Measurements from ENCODE around the gene NCOA5.

Gene NCOA5

DNA sequence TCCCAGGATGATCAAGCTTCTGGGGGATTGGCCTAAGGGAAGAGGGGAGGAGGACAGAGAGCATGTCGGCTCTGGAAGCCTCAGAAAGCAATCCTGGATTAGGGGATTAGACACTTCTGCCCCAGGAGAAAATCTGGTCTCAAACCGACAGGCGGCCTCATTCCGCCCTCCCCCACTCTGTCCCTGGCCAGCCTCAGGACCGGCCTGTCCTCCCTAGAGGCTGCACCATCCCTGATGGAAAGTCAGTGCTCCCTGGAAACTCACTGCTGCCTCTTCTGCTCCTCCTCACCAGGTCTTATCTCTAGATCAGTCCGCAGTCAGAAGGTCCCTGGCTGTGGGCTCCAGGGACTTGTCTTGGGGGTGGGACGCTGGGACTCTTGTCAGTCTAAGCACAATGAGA lies 61.7 kb downstream of the NCOA5 start:
- H3K9me3 ChIP-seq (replicated peaks in 1 of 11), result no peaks in the 10 kb centered on the region
- no peak overlapping the region for H3K4me3 ChIP-seq
- no peak overlapping the region for H3K4me2 ChIP-seq
- H3K9ac ChIP-seq, result no peak overlapping the region
- H3K4me1 ChIP-seq, result peaks cover 0 to 12% (median 3%) of the 10 kb centered on the region in 10 experiments; a peak in 9 of 20 replicates
- no peak overlapping the region for H3K27ac ChIP-seq
- no peak for TF ChIP-seq Cebpa-rat (IDR thresholded peaks at IDR 0.05)
- H4K20me1 ChIP-seq, result peaks cover 22 to 94% (median 81%) of the 10 kb centered on the region in 11 experiments; a peak in 20 of 22 replicates
- H3K36me3 ChIP-seq, result no peaks in the 10 kb centered on the region; a peak in 1 of 22 replicates
- peaks cover 28 to 48% (median 38%) of the 10 kb centered on the region in 11 experiments for H3K27me3 ChIP-seq

DNA sequence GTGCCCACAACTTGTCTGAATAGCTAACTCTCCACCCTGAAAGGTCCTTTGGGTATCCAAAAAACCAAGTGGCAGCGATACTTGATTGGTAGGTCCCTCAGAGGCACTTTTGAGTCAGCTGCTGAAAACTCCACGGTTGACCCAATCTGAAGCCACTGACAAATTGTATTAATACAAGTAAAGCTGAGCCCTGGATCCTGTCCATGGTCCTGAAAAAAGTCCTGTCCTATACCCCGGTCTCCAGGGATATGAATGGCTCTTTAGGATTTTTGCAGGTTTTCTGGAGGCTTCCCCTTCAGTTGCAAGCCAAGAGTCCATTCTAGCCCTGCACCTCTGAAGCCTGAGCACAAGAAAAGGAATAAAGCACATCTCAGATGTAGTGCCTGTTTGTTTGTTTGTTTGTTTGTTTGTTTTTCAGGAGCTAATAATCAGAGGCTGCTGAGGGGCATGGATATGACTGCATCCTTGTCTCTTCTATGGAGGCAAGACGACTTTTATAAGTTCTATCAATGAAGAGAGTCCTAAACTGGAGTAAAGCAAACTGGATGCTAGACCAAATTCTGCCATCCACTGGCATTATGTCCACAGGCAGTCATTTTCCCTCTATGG lies 62.4 kb downstream of the NCOA5 start:
- TF ChIP-seq Cebpa-rat (IDR thresholded peaks at IDR 0.05), result no peak
- no peaks in the 10 kb centered on the region for H3K9me3 ChIP-seq (replicated peaks in 1 of 11)
- H3K9ac ChIP-seq, result no peak overlapping the region
- H3K4me2 ChIP-seq, result no peak overlapping the region
- H4K20me1 ChIP-seq, result peaks cover 22 to 89% (median 78%) of the 10 kb centered on the region in 11 experiments; a peak in 20 of 22 replicates
- H3K36me3 ChIP-seq, result no peaks in the 10 kb centered on the region; a peak in 1 of 22 replicates
- peaks cover 20 to 40% (median 30%) of the 10 kb centered on the region in 11 experiments for H3K27me3 ChIP-seq
- H3K4me1 ChIP-seq, result peaks cover 0 to 15% (median 7%) of the 10 kb centered on the region in 10 experiments; a peak in 15 of 20 replicates
- H3K27ac ChIP-seq, result no peak overlapping the region
- no peak overlapping the region for H3K4me3 ChIP-seq

DNA sequence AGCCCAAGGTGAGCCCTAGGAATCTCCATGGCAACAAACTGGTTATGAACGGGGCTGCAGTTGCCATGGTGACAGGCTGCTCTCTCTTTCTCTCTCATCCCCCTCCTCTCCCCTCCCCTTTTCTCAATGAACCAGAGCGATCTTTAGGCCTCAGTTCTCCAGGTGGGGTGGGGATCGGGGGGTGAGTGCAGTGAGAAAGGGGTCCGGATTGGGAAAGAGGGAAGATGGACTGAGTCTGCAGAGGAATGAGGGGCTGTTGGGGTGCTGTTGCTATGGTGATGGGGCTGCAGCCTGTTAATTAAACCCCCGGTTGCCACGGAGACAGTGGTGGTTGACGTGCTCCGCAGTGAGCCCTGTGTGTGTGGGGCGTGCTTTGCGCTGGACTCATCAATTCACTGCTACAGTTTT lies 64.4 kb downstream of the NCOA5 start:
- no peak overlapping the region for H3K27ac ChIP-seq

DNA sequence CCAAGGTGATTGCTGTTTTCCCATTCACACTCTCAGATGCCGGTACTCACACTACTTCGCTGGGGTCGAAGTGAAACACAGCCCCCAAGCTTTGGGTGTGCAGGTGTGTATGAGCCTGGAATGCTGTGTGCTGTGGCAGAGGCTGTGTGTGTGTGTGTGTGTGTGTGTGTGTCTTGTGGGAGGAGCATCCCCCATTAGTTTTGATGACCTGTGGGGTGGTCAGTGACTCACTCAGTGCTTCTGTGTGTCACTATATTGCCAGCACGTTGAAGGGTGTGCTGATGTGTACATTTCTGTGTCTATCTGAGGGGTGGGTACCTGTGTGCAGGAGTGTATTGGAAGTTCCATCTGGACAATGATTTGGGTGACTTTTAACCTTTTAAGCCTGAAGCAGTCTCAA lies 65.8 kb downstream of the NCOA5 start:
- no peak overlapping the region for H3K4me2 ChIP-seq
- no peak overlapping the region for H3K9ac ChIP-seq
- TF ChIP-seq Cebpa-rat (IDR thresholded peaks at IDR 0.05), result no peak
- H4K20me1 ChIP-seq, result peaks cover 22 to 61% (median 58%) of the 10 kb centered on the region in 11 experiments; a peak in 20 of 22 replicates
- H3K27me3 ChIP-seq, result peaks cover 0 to 7% (median 0%) of the 10 kb centered on the region in 11 experiments; a peak in 4 of 22 replicates
- H3K36me3 ChIP-seq, result no peaks in the 10 kb centered on the region; a peak in 1 of 22 replicates
- H3K27ac ChIP-seq, result no peak overlapping the region
- no peaks in the 10 kb centered on the region for H3K9me3 ChIP-seq (replicated peaks in 1 of 11)
- no peak overlapping the region for H3K4me3 ChIP-seq
- H3K4me1 ChIP-seq, result peaks cover 13 to 43% (median 30%) of the 10 kb centered on the region in 10 experiments

More for the DNA sequence above, 64.4 kb downstream of the NCOA5 start:
- Histone ChIP-seq H3K4me1 (peaks cover 10 to 29% (median 18%) of the 10 kb centered on the region in 10 experiments), H3K9ac (no peak overlapping the region), H3K9me3 (replicated peaks in 1 of 11) (no peaks in the 10 kb centered on the region), H3K4me2 (no peak overlapping the region), H3K4me3 (no peak overlapping the region), H3K27me3 (peaks cover under 1 to 21% (median 10%) of the 10 kb centered on the region in 11 experiments; a peak in 20 of 22 replicates), H4K20me1 (peaks cover 22 to 70% (median 59%) of the 10 kb centered on the region in 11 experiments; a peak in 20 of 22 replicates), H3K36me3 (no peaks in the 10 kb centered on the region; a peak in 1 of 22 replicates)
- no peak for TF ChIP-seq Cebpa-rat (IDR thresholded peaks at IDR 0.05)

DNA sequence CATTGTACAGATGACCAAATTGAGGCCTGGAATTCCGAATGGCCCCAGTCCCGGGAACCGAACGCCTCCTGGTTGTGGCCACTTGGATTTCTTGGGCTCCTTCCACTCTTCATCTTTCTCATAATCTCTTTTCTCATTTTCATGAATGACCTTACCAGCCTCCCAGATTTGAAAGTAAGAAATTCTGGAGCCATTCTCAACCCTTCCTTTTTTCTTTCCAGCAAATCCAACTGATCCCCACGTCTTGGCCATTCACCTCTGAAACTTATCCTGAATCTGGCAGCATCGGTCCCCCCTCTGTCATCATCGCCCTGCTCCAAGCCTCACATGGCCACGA lies 66.6 kb downstream of the NCOA5 start:
- Histone ChIP-seq H3K4me1 (peaks cover 17 to 52% (median 39%) of the 10 kb centered on the region in 10 experiments), H3K4me3 (peak overlapping the region in 1 of 10 experiments; percentile 59; a peak in 1 of 20 replicates), H3K27ac (no peak overlapping the region), H3K9ac (no peak overlapping the region), H4K20me1 (peaks cover 21 to 52% (median 49%) of the 10 kb centered on the region in 11 experiments; a peak in 20 of 22 replicates), H3K27me3 (no peaks in the 10 kb centered on the region), H3K4me2 (peak overlapping the region in 9 of 11 experiments; percentile 21 to 98 (median 94); a peak in 13 of 22 replicates), H3K9me3 (replicated peaks in 1 of 11) (no peaks in the 10 kb centered on the region), H3K36me3 (no peaks in the 10 kb centered on the region; a peak in 1 of 22 replicates)
- TF ChIP-seq Cebpa-rat (IDR thresholded peaks at IDR 0.05), result no peak

DNA sequence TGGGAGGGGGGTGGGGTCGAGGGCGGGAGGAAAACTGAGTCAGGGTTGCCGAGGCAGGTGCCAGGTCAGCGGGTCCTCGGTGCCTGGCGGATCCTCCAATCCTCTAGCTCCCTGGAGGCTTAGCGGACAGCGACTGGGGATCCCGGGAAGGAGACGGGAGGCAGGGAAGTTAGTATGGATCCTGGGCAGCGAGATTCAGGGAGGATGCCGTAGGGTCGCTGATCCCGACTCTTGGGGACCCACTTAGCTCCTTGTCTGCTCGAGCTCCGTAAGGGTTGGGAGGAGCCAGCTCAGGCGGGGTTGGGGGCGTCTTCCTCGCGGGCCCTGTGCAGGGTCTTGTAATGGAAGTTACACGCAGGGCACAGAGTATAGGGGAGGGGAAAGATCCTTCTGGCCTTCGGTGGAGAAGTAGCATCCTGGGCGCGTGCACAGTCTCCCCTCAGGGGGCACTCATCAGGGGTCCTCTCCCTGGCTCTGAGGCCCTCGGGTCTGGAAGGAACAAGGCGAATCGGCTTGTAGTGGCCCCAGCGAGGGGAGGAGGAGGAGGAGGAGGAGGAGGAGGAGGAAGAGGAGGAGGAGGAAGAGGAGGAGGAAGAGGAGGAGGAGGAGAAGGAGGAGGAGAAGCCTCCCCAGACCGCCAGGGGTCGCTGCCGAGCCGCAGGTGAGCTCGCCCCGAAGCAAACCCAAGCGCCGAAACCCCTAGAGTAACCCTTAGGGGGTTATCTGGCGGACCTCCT lies 67.2 kb downstream of the NCOA5 start:
- TF ChIP-seq Cebpa-rat (IDR thresholded peaks at IDR 0.05), result no peak

DNA sequence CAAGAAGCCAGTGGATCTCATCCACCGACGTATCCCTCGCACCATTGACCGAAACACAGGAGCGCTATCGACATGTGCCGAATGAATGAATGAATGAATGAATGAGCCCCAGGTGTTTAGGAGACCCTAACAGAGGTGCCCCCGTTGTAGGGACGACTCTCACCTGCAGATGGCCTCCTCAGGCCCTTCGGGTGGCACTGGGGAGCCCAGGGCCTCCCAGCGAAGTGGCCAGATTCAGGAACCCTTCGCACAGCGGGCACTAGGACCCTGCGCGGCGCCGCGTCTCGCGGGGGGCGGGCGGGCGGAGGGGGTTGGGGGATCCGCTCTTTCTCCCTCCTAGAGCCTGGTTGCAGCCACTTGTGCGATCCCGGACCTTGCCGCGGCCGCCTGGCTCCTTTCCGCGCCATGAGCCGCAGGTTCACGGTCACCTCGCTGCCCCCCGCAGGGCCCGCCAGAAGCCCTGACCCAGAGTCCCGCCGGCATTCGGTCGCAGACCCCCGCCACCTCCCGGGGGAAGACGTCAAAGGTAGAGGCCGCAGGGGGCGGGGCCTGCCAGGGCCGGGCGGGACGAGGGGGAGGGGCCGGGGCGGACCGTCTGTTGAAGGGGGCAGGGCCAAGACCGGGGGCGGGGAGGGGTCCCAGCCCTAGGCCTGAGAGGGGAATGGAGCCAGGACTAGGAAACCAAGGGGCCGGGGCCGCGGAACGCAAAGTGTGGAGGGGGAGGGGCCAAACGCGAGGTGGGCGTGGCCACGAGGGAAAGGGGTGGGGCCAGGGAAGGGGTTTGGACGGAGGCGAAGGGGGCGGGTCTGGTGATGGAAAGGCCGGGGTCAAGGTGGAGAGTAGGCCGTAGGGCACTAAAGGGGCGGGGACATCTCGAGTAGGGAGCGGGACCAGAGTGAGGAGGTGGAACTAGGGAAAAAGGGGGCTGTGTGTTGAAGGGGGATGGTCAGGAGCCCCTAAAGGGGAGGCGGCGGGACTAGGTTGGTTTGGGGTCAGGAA lies 68.1 kb downstream of the NCOA5 start:
- peak overlapping the region; percentile 84 to 98 (median 95) for H3K4me2 ChIP-seq
- peaks cover 0 to 9% (median 0%) of the 10 kb centered on the region in 11 experiments; a peak in 8 of 22 replicates for H3K36me3 ChIP-seq
- peak overlapping the region in 10 of 11 experiments; percentile 58 to 87 (median 76); a peak in 18 of 22 replicates for H3K27ac ChIP-seq
- peaks cover 8 to 44% (median 36%) of the 10 kb centered on the region in 11 experiments; a peak in 20 of 22 replicates for H4K20me1 ChIP-seq
- H3K9me3 ChIP-seq (replicated peaks in 1 of 11), result peaks cover 0 to 11% (median 7%) of the 10 kb centered on the region in 11 experiments; a peak in 12 of 22 replicates
- H3K4me3 ChIP-seq, result peak overlapping the region; percentile 53 to 76 (median 66)
- H3K9ac ChIP-seq, result peak overlapping the region; percentile 70 to 83 (median 79); a peak in 21 of 22 replicates
- no peak for TF ChIP-seq Cebpa-rat (IDR thresholded peaks at IDR 0.05)
- H3K27me3 ChIP-seq, result no peaks in the 10 kb centered on the region
- H3K4me1 ChIP-seq, result peaks cover 31 to 66% (median 53%) of the 10 kb centered on the region in 10 experiments

More for the DNA sequence above, 67.2 kb downstream of the NCOA5 start:
- Histone ChIP-seq H3K36me3 (peaks cover 0 to 1% (median 0%) of the 10 kb centered on the region in 11 experiments; a peak in 1 of 22 replicates), H3K27ac (no peak overlapping the region; a peak in 1 of 22 replicates), H4K20me1 (peaks cover 15 to 53% (median 44%) of the 10 kb centered on the region in 11 experiments; a peak in 20 of 22 replicates), H3K9me3 (replicated peaks in 1 of 11) (peaks cover 0 to 2% (median under 1%) of the 10 kb centered on the region in 11 experiments; a peak in 5 of 22 replicates), H3K27me3 (no peaks in the 10 kb centered on the region), H3K4me2 (peak overlapping the region; percentile 84 to 98 (median 95)), H3K4me1 (peaks cover 22 to 57% (median 44%) of the 10 kb centered on the region in 10 experiments), H3K9ac (peak overlapping the region in 10 of 11 experiments; percentile 44 to 82 (median 64); a peak in 17 of 22 replicates), H3K4me3 (peak overlapping the region; percentile 53 to 76 (median 66))
